Astrocyte of the hippocampus (primary cell): ENCODE data around the gene NABP1.

ENCODE experiments used
- DNase-seq: peaks from one replicate; pipeline ENCODE4 v3.0.0; 2011; ENCODE audit warnings: low read depth, low spot score

The NABP1 gene

GRCh38 chr2:191649519-191649918, 28.4 kb upstream of the NABP1 start:
- no peak for DNase-seq

GRCh38 chr2:191650896-191651773, 26.8 kb upstream of the NABP1 start:
- no peak for DNase-seq

GRCh38 chr2:191653667-191654391, 24.1 kb upstream of the NABP1 start:
- DNase-seq = no peak

GRCh38 chr2:191656391-191656790, 21.5 kb upstream of the NABP1 start:
- no peak for DNase-seq

- no peak for DNase-seq
Measured at GRCh38 chr2:191656792-191657191, 21.1 kb upstream of the NABP1 start.

GRCh38 chr2:191657977-191658376, 20.0 kb upstream of the NABP1 start:
- DNase-seq = no peak

- DNase-seq = no peak
Measured at GRCh38 chr2:191659198-191659597, 18.7 kb upstream of the NABP1 start.

- DNase-seq = no peak
Measured at GRCh38 chr2:191660575-191660974, 17.4 kb upstream of the NABP1 start.

- DNase-seq = no peak
Measured at GRCh38 chr2:191661097-191661924, 16.6 kb upstream of the NABP1 start.

- DNase-seq = no peak
Measured at GRCh38 chr2:191664823-191665677, 12.9 kb upstream of the NABP1 start.

- peak; percentile 78 for DNase-seq
Measured at GRCh38 chr2:191666226-191666625, 11.7 kb upstream of the NABP1 start.

GRCh38 chr2:191666732-191667131, 11.2 kb upstream of the NABP1 start:
- DNase-seq = peak; percentile 63

- no peak for DNase-seq
Measured at GRCh38 chr2:191670076-191670475, 7.9 kb upstream of the NABP1 start.

GRCh38 chr2:191670787-191671186, 7.1 kb upstream of the NABP1 start:
- DNase-seq = no peak

GRCh38 chr2:191675807-191676721, 1.9 kb upstream of the NABP1 start:
- peak; percentile 12 for DNase-seq

GRCh38 chr2:191676790-191677645, 918 bp upstream of the NABP1 start:
- DNase-seq = peak; percentile 86

GRCh38 chr2:191678437-191679100, 633 bp downstream of the NABP1 start:
- peak; percentile 73 for DNase-seq

- DNase-seq = no peak
Measured at GRCh38 chr2:191679818-191680600, 2.1 kb downstream of the NABP1 start.
